ENCODE results near the gene NFKBIB.
"Not testable (repeated sequence)": the region's sequence is repeated elsewhere in the genome, so short reads cannot be mapped to it uniquely, and the experiment has no call there.

Gene NFKBIB

DNA sequence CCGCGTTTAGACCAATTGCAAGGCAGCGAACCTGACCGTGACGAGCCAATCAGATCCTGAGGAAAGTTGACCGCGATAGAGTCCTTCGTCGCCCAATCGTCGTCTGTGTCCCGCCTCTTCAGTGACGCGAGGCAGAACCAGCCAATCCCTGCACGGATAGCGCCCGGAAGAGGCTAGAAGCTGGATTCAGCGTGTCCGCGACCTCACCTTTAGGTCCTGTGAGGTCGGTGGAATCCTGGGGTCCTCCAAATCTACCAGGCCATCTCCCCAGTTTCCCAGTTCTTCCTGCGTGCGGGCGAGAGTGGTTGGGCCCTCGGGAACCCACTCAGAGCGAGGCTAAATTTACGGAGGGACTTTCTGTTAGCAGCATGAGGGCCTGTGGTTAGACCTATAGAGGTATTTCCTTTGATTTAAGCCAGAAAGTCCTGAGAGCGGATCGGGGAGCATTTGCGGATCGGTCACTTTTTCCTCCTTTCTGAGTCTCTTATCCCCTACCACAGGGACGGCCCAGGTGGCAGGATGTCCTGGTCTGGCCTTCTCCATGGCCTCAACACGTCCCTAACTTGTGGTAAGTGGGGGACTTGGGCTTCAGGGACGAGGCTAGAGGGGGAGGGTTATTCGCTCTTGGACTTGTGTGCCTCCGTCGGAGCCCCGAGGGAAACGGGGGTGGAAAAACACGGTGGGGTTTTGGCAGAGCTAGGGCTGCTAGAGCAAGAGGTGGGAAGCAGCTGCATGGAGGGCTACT lies 31.2 kb downstream of the NFKBIB start, which contains the start of gene MRPS12:
Gene MRPS12 (plus strand): TSS at position 169 of the 745 bp plus-strand sequence. CDS start 351 bp downstream, at position 520.
- DNase-seq, result peak; percentile 99

DNA sequence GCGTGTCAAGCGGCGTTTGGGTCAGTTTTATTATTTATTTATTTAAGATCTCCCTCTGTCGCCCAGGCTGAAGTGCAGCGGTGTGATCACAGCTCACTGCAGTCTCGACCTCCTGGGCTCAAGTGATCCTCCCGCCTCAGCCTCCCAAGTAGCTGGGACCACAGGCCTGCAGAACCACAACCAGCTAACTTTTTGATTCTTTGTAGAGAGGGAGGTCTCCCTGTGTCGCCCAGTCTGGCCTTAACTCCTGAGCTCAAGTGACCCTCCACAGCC lies 31.7 kb downstream of the NFKBIB start:
- no peak for DNase-seq

DNA sequence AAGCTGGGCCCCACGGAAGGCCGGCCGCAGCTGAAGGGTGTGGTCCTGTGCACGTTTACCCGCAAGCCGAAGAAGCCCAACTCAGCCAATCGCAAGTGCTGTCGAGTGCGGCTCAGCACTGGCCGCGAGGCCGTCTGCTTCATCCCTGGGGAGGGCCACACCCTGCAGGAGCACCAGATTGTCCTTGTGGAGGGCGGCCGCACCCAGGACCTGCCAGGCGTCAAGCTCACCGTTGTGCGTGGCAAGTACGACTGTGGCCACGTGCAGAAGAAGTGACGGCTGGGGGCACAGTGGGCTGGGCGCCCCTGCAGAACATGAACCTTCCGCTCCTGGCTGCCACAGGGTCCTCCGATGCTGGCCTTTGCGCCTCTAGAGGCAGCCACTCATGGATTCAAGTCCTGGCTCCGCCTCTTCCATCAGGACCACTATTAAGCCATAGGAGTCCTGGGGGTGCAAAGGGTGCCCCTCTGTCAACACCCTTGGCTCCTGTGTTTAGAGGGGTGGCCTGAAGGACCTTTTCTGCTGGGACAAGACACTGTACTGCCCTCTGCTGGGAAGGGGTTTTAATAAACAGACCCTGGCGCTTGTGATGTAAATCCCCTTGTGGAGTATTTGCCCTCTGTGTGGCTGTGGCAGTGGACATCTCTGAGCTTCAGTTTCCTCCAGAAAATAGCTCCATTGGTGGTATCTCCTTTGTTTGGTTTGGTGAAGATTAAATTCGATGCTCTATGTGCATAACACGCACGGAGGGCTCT lies 32.8 kb downstream of the NFKBIB start:
- DNase-seq, result peak in 1 of 2 experiments; percentile 18

DNA sequence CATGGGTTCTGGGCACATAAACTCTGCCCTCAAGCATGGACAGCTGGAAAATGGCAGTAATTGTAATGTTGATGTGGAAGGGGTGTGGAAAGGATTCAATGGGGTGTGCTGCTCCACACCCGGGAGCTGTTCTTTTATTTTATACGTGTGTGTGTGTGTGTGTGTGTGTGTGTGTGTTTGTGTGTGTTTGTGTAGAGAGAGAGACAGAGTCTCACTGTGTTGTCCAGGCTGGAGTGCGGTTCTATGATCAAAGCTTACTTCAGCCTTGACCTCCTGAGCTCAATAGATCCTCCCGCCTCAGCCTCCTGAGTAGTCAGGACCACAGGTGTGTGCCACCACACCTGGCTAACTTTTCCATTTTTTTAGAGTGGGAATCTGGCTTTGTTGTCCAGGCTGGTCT lies 33.8 kb downstream of the NFKBIB start:
- no peak for DNase-seq

DNA sequence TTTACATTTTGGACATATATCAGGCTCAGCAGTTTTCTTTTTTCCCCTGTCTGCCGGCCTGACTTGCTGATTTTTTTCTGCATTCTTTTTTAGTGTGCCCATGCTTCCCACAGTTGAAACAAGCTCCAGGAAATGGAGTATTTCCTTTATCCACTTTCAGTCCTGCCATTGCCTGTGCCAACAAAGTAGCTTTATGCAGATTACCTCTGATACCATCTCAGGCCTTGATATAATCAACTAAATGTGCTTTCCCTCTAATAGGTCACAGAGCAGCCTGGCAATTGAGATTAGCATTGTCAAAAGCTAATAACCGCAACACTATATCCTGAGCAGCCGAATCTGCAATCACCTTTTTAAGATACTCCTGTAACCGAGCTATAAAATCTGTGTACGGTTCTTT lies 40.2 kb downstream of the NFKBIB start:
- no peak for DNase-seq

DNA sequence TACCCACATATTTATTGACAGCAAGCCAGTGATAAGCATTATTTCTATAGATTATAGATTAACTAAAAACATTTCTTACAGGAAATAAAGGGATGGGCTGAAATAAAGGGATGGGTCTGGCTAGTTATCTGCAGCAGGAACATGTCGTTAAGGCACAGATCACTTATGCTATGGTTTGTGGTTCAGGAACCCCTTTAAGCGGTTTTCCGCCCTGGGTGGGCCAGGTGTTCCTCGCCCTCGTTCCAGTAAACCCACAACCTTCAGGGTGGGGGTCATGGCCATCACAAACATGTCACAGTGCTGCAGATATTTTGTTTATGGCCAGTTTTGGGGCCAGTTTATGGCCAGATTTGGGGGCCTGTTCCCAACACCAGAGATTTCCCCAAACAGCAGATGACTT lies 41.7 kb downstream of the NFKBIB start:
- DNase-seq, result not testable (repeated sequence)

DNA sequence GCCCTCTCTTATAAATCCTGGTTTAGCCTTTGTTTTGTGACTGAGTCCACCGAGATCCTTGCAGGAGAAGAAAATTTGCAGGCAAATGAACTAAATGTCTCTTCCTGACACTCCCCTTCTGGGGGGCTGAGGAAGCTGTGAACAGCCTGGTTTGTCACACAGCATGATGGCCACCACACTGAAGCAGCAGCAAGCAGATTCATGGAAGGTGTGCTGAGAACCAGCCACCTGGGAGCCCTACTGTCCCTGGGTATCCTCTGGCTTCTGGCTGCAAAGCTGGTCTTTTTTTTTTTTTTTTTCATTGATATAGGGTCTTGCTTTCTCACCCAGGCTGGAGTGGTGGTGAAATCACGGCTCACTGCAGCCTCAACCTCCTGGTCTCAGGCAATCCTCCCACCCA lies 42.2 kb downstream of the NFKBIB start:
- DNase-seq, result no peak

DNA sequence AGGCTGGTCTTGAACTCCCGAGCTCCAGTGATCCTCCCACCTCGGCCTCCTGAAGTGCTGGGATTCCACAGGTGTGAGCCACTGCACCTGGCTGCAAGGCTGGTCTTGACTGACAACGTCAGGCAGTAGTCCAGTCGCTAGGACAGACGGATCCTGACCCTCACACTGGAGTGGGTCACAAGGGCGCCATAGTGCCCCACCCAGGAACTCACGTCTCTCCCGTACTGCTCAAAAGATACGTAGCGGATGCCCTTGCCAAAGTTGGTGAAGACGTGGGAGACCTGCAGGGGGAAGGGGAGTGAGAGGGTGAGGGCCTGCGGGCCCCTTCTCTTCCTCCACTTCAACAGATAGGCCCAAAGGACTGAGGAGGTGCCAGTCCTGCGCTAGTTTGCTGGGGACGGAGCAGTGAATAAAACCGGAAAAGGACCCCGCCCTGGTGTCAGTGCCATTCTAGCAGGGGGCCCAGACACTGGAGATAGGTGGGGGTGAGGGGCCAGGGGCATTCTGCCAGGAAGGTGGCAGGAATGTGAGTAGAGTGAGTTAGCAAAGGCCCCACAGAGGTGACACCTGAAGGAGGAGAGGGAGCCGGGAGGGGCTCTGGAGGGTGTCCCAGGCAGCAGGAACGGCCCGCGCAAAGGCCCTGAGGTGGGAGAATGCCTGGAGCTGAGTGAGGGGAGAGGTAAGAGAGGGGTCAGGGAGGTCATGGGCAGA lies 42.9 kb downstream of the NFKBIB start:
- no peak for DNase-seq

DNA sequence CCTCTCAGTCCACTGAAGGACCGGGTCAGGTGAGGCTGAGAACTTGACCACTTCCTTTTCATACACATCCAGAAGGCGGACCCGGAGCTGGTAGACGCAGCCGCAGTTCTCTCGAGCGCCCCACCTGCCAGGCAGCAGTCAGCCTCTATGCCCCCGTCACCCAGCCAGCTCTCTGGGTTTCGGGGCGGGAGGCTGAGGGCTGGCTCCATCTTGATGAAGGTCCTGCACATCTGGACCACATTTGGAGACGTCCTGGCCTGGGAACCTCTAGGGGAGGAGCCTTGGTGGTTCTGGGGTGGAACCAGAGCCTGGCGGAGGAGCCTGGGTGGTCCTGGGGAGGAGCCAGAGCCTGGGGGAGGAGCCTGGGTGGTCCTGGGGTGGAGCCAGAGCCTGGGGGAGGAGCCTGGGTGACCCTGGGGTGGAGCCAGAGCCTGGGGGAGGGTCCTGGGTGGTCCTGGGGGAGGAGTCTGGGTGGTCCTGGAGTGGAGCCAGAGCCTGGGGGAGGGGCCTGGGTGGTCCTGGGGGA lies 45.3 kb downstream of the NFKBIB start:
- no peak for DNase-seq

DNA sequence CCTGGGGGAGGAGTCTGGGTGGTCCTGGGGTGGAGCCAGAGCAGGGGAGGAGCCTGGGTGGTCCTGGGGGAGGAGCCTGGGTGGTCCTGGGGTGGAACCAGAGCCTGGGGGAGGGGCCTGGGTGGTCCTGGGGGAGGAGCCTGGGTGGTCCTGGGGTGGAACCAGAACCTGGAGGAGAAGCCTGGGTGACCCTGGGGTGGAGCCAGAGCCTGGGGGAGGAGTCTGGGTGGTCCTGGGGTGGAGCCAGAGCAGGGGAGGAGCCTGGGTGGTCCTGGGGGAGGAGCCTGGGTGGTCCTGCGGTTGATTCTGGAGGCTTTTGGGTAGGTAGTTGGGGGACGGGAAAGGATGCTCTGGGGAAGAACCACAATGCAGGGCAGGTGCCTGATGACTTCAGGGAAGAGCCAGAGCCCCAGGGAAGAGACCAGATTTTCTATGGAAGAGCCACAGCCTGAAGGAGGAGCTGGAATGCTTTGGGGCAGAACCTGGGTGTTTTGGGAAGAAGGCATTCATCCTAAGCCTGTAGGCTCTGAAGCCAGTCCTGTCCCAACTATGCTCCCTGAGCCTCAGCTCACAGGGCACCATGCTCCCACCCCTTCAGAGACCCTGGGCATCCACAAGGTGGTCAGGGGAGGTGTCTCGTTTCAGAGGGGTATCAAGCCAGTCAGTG lies 45.9 kb downstream of the NFKBIB start:
- no peak for DNase-seq

DNA sequence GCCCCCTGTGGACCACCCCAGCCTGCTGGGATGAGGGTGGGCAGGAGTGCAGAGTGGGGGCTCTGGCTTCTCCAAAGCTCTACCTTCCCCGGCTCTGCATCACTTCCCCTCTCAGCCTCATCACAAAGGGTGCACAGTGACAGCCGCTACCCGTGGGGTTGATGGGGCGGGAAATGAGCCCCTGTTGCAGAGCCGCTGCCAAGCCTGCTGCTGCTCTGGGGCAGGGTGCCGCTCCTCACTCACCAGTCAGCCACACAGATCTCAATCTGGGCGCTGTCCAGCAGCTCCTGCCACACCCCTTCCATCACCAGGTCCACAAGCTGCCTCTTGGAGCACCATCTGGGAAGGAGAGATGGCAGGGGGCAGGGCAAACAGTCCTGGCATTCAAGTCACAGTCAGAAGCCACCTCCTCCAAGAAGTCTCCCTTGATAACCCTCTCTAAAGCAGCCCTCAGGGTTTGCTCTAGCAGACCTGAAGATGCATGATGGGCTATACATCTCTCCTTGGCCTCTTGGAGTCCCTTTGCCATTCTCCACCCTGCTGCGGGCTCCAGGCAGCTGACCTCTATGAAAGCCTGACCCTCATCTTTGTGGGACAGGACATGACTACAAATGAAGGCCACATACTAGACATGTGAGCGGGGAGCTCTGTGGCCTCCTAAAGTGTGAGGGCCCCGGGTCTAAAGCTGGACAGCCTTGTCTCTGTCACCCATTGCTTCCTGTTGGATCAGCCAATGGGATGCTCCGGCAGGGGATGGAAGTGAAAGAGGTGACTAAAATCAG lies 46.7 kb downstream of the NFKBIB start:
- DNase-seq, result no peak

DNA sequence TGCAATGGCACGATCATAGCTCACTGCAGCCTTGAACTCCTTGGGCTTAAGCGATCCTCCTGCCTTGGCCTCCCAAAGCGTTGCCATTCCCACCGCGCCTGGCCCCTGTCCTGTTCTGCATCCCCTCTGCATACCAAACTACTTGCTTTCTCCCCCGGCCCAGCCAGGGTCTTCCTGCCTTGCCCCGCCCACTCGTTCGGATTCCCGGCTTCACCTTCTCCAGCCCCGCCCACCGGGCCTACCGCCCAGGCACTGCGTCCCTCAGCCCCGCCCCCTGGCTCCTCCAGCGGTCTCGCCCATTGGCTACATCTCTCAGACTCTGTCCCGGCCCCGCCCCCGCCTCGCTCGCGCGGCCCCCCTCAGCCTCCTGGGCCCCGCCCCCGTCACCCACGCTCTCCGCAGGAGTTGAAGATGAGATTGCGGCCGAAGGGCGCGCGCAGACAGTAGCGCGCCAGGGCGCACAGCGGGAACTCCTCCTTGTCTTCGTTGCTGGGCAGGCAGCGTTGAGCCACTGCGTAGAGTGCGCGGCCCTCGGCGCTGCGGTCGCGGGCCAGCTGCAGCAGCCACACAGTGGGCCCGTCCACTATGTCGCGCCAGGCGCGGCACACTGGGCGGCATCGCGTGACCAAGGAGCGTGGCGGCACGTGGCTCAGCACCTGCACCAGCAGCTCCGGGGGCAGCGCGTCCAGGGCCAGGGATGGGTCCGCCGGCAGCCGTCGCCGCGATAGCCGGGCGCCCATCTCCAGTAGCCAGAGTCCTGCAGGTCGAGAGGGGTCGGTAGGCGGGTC lies 50.0 kb downstream of the NFKBIB start:
- DNase-seq, result peak; percentile 92 to 95

DNA sequence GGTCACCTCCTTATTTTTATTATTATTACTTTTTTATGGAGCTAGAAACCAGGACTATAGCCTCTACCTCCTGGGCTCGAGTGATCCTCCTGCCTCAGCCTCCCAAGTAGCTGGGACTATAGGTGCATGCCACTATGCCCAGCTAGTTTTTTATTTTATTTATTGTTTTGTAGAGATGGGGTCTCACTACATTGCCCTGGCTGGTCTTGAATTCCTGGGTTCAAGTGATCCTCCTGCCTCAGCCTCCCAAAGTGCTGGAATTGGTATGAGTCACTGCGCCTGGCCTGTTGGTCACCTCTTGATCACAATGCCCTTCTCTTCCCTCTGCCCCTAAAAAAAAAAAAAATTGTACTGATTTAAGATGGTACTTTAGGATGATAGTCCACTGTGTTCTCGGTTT lies 51.4 kb downstream of the NFKBIB start:
- no peak for DNase-seq

DNA sequence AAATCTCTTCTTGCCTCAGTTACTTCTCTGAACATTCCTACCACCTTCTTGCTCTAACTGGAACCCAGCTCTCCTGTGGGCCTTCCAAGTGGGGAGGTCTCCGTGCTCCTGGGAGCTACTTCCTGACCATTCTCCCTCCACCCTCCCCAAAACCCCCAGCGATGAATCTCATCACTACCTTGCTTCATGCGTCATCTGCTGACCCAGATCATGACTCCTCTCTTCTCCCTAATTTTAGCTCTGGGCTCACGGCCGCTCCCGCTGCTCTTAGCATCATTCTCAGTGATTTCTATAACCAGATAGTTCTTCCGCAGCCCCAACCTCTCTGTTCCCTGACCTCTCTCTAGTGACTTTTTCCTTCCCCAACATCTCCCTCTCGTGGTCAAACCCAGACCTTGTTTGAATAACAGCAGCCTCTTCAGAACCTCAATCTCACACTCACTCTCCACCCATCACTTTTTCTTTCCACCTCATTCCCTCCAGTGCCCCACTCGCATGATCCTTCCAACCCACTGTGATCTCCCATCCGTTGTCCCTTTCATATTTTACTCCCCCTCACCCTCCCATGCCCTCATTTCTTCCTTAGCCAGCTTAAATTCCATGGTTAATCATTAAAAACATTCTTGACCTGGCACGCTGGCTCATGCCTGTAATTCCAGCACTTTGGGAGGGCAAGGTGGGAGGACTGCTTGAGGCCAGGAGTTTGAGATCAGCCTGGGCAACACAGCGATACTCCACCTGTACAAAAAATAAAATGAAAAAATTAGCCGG lies 52.8 kb downstream of the NFKBIB start:
- DNase-seq, result peak; percentile 47 to 62

DNA sequence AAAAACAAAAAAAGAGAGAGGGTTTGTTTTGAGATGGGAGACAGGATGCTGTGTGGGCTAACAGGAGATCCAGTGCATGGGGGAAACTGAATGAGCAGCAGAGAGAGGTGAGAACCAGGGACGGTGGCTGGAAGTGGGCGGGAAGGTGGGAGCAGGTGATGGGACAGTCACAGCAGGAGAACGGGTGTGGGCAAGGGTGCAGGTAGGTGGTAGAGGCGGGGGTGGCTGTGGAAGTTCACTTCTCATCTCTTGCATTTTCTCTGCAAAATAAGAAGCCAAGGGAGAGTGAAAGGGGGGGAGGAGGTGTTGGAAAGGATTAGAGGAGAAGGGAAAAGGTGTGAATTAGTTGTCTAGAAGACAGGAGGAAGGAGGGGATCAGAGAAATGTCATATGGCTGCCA lies 53.9 kb downstream of the NFKBIB start:
- DNase-seq, result no peak

DNA sequence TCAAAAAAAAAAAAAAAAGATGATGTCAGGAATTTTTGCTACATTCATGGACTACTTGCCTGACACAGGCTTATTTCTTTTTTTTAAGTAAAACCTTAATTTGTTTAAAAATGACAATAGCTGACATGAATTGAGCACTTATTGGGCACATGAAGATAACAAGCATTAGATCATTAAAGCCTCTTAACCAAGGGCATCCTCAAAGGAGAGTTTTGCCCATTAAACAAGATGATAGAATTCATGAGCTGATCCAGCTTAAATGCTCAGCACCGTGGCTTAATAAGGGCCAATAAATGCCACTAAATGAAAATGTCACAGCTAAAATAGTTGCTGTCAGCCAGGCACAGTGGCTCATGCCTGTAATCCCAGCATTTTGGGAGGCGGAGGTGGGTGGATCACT lies 56.5 kb downstream of the NFKBIB start:
- no peak for DNase-seq

DNA sequence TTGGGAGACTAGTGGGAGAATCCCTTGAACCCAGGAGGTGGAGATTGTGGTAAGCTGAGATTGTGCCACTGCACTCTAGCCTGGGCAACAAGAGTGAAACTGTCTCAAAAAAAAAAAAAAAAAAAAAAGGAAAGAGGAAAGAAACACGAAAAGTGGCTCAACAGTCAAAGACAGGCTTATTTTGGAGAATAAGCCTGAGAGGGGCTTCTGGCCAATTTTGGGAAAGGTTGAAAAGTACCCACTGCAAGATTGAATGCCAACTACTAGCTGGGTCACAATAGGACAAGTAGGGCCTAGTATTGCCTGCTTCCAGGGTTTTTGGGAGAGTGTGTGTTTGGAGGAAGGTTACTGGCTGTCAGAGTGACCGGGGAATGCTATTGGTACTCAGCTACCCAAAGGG lies 58.5 kb downstream of the NFKBIB start:
- no peak for DNase-seq

Measured in NCI-H1930 (cell line).